Activated naive CD8-positive, alpha-beta T cell (primary cell): Measurements from ENCODE around the gene SND1.
A peak's percentile ranks its signal among the peaks of the same experiment; 100 is the strongest.

ENCODE experiments used
- H3K27ac Mint-ChIP-seq: one replicate; pipeline ENCODE4 v1.8.0; 2021; ENCODE audit warnings: mixed read lengths
- H3K27me3 Mint-ChIP-seq: one replicate; pipeline ENCODE4 v1.8.0; 2021; ENCODE audit warnings: mixed read lengths
- H3K36me3 Mint-ChIP-seq: one replicate; pipeline ENCODE4 v1.8.0; 2021; ENCODE audit warnings: mixed read lengths
- H3K4me1 Mint-ChIP-seq: one replicate; pipeline ENCODE4 v1.8.0; 2021; ENCODE audit warnings: low read depth, mixed read lengths
- H3K4me3 Mint-ChIP-seq: one replicate; pipeline ENCODE4 v1.8.0; 2021; ENCODE audit warnings: mild to moderate bottlenecking, mixed read lengths
- H3K9me3 Mint-ChIP-seq: one replicate; pipeline ENCODE4 v1.8.0; 2021; ENCODE audit warnings: low read depth, mixed read lengths

Gene SND1

DNA sequence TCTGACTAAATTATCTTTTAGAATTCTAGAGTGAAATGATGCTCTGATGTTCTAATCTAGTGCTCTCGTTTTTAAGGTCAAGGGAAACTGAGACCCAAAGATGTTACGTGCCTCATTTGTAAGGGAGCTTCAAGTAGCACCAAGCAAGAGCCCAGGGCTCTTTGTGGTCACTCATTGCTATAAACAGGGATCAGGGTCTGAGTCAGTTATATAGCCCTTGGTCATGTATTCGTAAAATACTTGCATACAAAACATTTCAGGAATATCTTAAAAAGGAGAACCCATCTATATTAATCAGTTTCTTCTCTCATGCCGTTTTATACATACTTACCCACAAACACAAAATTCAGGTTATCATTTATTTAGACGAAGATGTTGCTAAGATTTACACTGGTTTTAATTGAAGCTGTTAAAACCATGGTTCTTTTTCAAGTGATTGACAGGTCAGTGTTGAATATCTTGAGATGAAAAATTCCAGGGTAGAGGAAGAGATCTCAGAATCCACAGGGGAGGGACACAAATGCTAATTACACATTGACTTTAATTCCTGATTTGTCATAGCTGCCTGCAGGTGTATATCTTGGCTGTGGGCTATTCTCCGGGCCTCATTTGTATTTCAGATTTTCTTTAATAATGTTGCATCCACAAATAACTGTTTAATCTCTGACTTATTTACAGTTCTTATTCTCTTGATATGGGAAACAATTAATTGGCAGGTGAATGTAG, 188.4 kb downstream of the SND1 start:
- H3K9me3 Mint-ChIP-seq: peaks cover 6% of the 10 kb centered on the region
- H3K4me3 Mint-ChIP-seq: no peak overlapping the region
- no peak overlapping the region for H3K27ac Mint-ChIP-seq
- H3K36me3 Mint-ChIP-seq: peaks cover 49% of the 10 kb centered on the region
- H3K27me3 Mint-ChIP-seq: no peaks in the 10 kb centered on the region
- no peaks in the 10 kb centered on the region for H3K4me1 Mint-ChIP-seq

- H3K27ac Mint-ChIP-seq: no peak overlapping the region
- peaks cover 9% of the 10 kb centered on the region for H3K4me1 Mint-ChIP-seq
- no peaks in the 10 kb centered on the region for H3K27me3 Mint-ChIP-seq
- H3K9me3 Mint-ChIP-seq: no peaks in the 10 kb centered on the region
- H3K36me3 Mint-ChIP-seq: peaks cover 39% of the 10 kb centered on the region
- H3K4me3 Mint-ChIP-seq: no peak overlapping the region
Measured at GRCh38 chr7:127844165-127844564, 192.2 kb downstream of the SND1 start.

DNA sequence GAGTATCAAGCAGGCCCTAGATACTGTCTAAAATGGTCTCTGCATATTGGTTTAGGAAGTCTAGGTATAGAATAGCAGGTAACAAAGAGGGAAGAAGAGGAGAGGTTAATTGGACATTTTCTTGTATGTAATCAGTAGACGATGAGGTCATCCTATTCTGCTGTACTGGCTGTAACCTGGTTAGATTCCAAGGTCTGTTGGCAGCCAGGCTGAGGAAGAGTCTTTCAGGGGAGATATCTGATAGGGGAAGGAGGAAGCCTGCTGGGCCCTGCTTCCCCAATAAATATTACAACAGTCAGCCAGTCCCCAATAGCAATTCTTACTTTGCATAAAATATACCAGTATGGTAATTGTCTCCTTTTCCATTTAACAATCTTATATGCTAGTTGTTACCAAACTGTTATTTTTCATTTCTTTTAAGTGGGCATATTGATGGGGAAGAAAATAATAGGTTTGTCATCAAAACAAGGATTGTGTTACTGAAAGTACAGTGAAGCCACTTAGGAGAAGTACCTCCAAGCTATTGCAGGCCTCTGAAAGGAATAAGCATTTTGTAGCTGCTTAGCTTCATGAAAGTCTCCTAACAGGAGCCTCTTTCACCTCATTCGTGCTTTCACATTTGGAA, 192.8 kb downstream of the SND1 start:
- Mint-ChIP-seq H3K4me3 (no peak overlapping the region), H3K27me3 (no peaks in the 10 kb centered on the region), H3K9me3 (no peaks in the 10 kb centered on the region), H3K4me1 (peaks cover 15% of the 10 kb centered on the region), H3K36me3 (peaks cover 41% of the 10 kb centered on the region), H3K27ac (no peak overlapping the region)

GRCh38 chr7:127845522-127846214, 193.7 kb downstream of the SND1 start:
- H3K4me3 Mint-ChIP-seq: no peak overlapping the region
- H3K36me3 Mint-ChIP-seq: peaks cover 43% of the 10 kb centered on the region

DNA sequence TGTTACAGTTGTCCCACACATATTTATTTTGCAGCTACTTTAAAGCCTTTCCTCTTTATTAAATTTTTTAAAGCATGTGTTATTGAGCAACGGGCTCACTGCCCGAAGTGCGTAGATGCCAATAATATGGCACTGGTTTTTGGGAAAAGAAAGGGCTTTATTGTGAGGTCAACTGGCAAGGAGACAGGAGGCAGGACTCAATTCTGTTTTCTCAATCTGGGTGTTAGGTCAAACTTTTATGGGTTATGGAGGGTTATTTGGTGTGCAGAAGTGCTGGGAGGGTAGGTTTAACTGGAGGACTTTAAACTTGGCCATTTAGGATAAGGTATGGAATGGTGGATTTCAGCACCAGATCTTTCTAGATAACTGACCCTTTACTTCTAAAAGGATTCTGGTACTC, 195.6 kb downstream of the SND1 start:
- H3K27ac Mint-ChIP-seq: no peak overlapping the region
- no peak overlapping the region for H3K4me3 Mint-ChIP-seq
- peaks cover 37% of the 10 kb centered on the region for H3K36me3 Mint-ChIP-seq
- H3K27me3 Mint-ChIP-seq: no peaks in the 10 kb centered on the region
- no peaks in the 10 kb centered on the region for H3K9me3 Mint-ChIP-seq
- H3K4me1 Mint-ChIP-seq: peaks cover 31% of the 10 kb centered on the region

More at GRCh38 chr7:127845522-127846214, 193.7 kb downstream of the SND1 start:
- Mint-ChIP-seq H3K4me1 (peaks cover 24% of the 10 kb centered on the region), H3K27me3 (no peaks in the 10 kb centered on the region), H3K9me3 (no peaks in the 10 kb centered on the region), H3K27ac (no peak overlapping the region)

DNA sequence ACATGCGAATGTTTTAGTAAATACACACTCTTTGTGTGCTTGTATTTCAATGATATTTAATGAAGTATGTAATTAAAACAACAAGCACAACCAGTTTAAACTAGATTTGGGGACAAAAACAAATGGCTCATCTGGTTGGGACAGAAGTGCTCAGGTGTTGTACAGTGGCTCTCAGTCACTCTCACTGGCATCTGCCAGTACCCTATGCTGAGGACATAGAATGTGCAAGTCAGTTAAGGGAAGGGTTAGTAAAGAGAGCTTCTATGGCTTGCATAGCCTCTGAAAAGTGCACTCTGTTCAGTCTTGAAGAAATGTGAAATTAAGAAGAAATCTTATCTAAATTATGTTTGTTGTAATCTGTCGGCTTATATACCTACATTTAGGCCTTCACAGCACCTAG, 196.2 kb downstream of the SND1 start:
- H3K36me3 Mint-ChIP-seq: peaks cover 35% of the 10 kb centered on the region
- H3K27me3 Mint-ChIP-seq: no peaks in the 10 kb centered on the region
- no peak overlapping the region for H3K4me3 Mint-ChIP-seq
- no peak overlapping the region for H3K27ac Mint-ChIP-seq
- no peaks in the 10 kb centered on the region for H3K9me3 Mint-ChIP-seq
- H3K4me1 Mint-ChIP-seq: peaks cover 35% of the 10 kb centered on the region

- Mint-ChIP-seq H3K4me3 (peak overlapping the region; percentile 42), H3K27ac (peak overlapping the region; percentile 61), H3K9me3 (no peaks in the 10 kb centered on the region), H3K36me3 (peaks cover 24% of the 10 kb centered on the region), H3K27me3 (no peaks in the 10 kb centered on the region), H3K4me1 (peaks cover 41% of the 10 kb centered on the region)
Measured at GRCh38 chr7:127850195-127850594, 198.2 kb downstream of the SND1 start.

DNA sequence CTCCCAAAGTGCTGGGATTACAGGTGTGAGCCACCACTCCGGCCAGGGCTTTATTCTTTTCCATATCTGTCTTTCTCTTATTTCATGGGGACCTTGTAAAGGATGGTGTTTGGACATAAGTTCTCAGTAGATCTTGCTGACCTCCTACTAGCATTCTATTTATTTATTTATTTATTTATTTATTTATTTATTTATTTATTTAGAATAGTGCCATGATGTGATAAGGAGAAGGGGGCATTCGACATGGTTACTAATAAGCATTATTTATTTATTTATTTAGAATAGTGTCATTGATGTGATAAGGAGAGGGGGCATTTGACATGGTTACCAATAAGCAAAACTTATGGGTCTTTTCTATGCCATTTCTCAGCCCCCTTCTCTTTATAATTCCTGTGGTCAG, 202.4 kb downstream of the SND1 start:
- no peak overlapping the region for H3K27ac Mint-ChIP-seq
- no peak overlapping the region for H3K4me3 Mint-ChIP-seq
- peaks cover 13% of the 10 kb centered on the region for H3K36me3 Mint-ChIP-seq
- no peaks in the 10 kb centered on the region for H3K27me3 Mint-ChIP-seq
- H3K4me1 Mint-ChIP-seq: peaks cover 67% of the 10 kb centered on the region
- H3K9me3 Mint-ChIP-seq: no peaks in the 10 kb centered on the region

- Mint-ChIP-seq H3K27ac (no peak overlapping the region), H3K4me1 (peaks cover 59% of the 10 kb centered on the region), H3K36me3 (peaks cover 10% of the 10 kb centered on the region), H3K9me3 (no peaks in the 10 kb centered on the region), H3K4me3 (no peak overlapping the region), H3K27me3 (no peaks in the 10 kb centered on the region)
Measured at GRCh38 chr7:127857464-127857841, 205.5 kb downstream of the SND1 start.

DNA sequence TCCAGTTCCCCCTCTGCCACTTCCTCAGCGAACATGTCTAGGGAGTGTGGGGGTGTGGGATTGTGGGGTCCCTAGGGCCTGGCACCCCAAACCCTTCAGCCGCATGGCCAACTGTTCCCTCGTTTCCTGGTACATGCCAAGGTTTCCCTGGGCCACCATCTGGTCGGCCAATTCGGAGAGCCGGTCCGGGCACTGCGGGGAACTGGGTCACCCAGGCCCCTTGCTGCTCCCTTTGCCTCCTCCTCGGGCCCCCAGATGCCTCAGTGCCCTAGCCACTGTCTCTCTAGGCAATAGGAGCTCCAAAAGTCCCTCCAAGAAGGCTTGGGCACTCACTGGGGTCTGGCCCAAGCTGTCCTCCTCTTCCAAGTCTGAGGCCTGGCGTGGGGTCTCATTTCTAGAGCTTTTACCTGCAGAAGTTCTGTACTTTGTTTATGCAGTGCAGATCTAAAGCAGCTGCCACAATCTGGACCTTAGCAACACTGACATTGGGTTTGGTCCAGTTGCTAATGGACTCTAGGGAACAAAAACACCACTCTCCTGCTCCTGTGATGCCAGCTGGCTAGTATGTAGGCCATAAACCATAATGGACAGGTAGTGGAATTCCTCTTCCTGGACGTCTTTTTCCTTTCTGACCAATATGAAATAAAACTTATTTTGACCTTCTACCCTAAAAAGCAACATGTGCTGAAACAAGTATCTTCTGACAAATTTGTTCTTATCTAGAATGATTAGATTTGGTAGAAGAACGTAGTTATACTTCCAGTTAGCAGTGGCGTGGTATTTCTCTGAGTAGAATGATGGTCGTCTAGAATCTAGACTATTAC, 206.3 kb downstream of the SND1 start:
- H3K27me3 Mint-ChIP-seq: no peaks in the 10 kb centered on the region
- peaks cover 58% of the 10 kb centered on the region for H3K4me1 Mint-ChIP-seq
- no peaks in the 10 kb centered on the region for H3K9me3 Mint-ChIP-seq
- H3K36me3 Mint-ChIP-seq: peaks cover 12% of the 10 kb centered on the region
- H3K27ac Mint-ChIP-seq: peak overlapping the region; percentile 50
- peak overlapping the region; percentile 23 for H3K4me3 Mint-ChIP-seq

DNA sequence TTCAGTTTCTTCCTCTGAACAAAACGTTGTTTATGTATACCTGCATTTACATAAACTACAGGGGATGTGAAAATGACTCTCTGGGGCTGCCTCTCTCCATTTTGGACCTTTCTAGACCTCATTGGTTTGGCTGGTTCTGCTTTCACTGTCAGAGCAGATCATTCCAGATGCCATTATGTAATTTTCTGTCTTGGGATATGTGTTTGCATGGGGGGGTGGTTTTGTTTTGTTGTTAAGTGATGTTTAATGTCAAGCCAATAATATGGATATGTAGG, 206.9 kb downstream of the SND1 start:
- peaks cover 16% of the 10 kb centered on the region for H3K36me3 Mint-ChIP-seq
- H3K27ac Mint-ChIP-seq: peak overlapping the region; percentile 50
- peak overlapping the region; percentile 23 for H3K4me3 Mint-ChIP-seq
- no peaks in the 10 kb centered on the region for H3K9me3 Mint-ChIP-seq
- H3K4me1 Mint-ChIP-seq: peaks cover 59% of the 10 kb centered on the region
- no peaks in the 10 kb centered on the region for H3K27me3 Mint-ChIP-seq

DNA sequence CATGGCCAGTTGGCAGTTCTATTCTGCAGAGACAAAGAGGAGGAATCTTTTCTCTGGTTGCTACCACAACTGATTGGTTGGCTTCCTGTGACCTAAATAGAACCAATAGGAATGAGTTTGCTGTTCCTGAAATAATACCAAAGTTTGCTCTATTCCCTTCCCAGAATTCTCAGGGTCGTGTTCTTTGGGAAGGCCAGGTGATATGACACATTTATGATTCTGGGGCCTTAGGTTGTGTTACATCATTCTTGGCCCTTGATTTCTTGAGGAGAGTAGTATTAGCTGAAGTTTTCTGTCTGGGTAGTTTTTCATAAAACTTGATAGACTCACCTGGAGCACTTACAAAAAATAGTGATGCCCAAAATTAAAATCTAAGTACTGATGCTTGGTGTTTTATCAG, 207.3 kb downstream of the SND1 start:
- no peaks in the 10 kb centered on the region for H3K9me3 Mint-ChIP-seq
- H3K4me1 Mint-ChIP-seq: peaks cover 61% of the 10 kb centered on the region
- H3K27me3 Mint-ChIP-seq: no peaks in the 10 kb centered on the region
- H3K36me3 Mint-ChIP-seq: peaks cover 19% of the 10 kb centered on the region
- H3K4me3 Mint-ChIP-seq: no peak overlapping the region
- peak overlapping the region; percentile 50 for H3K27ac Mint-ChIP-seq

DNA sequence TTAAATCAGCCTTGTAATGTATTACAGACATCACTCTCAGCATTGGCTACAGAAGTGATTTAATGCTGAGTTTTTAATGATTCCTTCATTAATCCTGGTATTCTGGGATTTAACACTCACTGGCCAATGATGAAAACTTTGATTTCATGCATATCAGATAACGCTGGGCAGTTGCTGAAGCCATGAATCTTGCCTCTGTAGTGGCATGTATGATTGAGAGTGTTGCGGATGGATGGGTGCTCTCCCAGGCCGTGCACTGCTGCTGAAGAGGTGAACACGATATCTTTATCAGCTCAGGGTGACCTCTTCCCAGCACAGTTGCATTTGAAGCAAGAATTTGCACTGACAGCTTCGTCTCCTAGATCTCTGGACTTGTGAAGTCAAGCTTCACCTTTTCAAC, 210.5 kb downstream of the SND1 start:
- H3K27me3 Mint-ChIP-seq: no peaks in the 10 kb centered on the region
- H3K9me3 Mint-ChIP-seq: no peaks in the 10 kb centered on the region
- peaks cover 42% of the 10 kb centered on the region for H3K36me3 Mint-ChIP-seq
- no peak overlapping the region for H3K4me3 Mint-ChIP-seq
- H3K27ac Mint-ChIP-seq: no peak overlapping the region
- peaks cover 60% of the 10 kb centered on the region for H3K4me1 Mint-ChIP-seq

DNA sequence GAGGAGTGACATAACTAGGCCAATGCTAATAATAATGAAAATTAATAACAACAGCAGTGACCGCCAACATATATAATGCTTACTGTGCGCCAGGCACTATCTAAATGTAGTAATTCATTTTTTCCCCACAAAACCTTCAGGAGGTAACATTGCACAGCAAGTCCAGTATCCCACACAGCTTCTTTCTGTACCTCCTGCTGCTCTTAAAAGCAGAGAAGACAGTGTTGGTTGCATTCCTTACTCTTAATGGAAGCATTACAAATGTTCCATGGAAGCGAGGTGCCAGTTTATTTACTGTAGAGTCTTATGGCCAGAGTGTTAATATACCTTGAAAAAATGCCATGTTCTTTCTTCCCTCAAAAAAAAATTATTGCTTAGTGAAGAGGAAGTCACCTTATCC, 211.1 kb downstream of the SND1 start:
- Mint-ChIP-seq H3K27me3 (no peaks in the 10 kb centered on the region), H3K4me1 (peaks cover 58% of the 10 kb centered on the region), H3K27ac (peak overlapping the region; percentile 22), H3K4me3 (no peak overlapping the region), H3K9me3 (no peaks in the 10 kb centered on the region), H3K36me3 (peaks cover 43% of the 10 kb centered on the region)

GRCh38 chr7:127865466-127865865, 213.5 kb downstream of the SND1 start:
- peaks cover 47% of the 10 kb centered on the region for H3K36me3 Mint-ChIP-seq
- H3K4me1 Mint-ChIP-seq: peaks cover 41% of the 10 kb centered on the region
- no peaks in the 10 kb centered on the region for H3K9me3 Mint-ChIP-seq
- no peaks in the 10 kb centered on the region for H3K27me3 Mint-ChIP-seq
- H3K27ac Mint-ChIP-seq: no peak overlapping the region
- no peak overlapping the region for H3K4me3 Mint-ChIP-seq
